B cell (primary cell): Measurements from ENCODE around the gene RAD51B. TPM values are rescaled to one million over a fixed set of nuclear protein-coding genes. Genes with fewer than 3 reads are reported as not detected.

Source experiments
- ATAC-seq: fragments of 200-7000 bp; cut with Tn5 transposase; one replicate; pipeline ENCODE4 v1.10.0; 2021; ENCODE audit warnings: low read depth, mild to moderate bottlenecking, moderate number of reproducible peaks, moderate library complexity
- CTCF ChIA-PET: fragments of 350-600 bp; sonication (Branson Sonifier 250); formaldehyde crosslinking; loops from one replicate; lab custom pipeline; 2021; ENCODE audit warnings: antibody characterized with exemption, inconsistent platforms; lab: Charles Lee
- POLR2A ChIA-PET: fragments of 350-600 bp; sonication (Branson Sonifier 250); formaldehyde crosslinking; loops from one replicate; lab custom pipeline; 2021; ENCODE audit warnings: antibody characterized with exemption; lab: Charles Lee
- DNase-seq: peaks from one replicate; pipeline ENCODE4 v3.0.0; 2013
- H2AFZ ChIP-seq: 2 replicates; pipeline ENCODE4 v1.6.1; 2012; ENCODE audit warnings: mild to moderate bottlenecking, low read depth, low read length; ENCODE audit not compliant: insufficient read depth, poor library complexity, severe bottlenecking
- H3K27ac ChIP-seq, 2 donors: 1 replicate in 1 of 2; 2 replicates in 1 of 2; pipeline ENCODE4 v1.5.1; 2012 to 2013; ENCODE audit warnings: low read length in 2 of 2, mild to moderate bottlenecking in 2 of 2, moderate library complexity in 1 of 2
- H3K27me3 ChIP-seq, 4 experiments: fragments of 200-600 bp in 1 of 4; sonication (generic) in 1 of 4; replicated peaks in 1 of 4; 1 replicate in 2 of 4; 2 replicates in 2 of 4; pipeline versions ENCODE4 v1.6.1 to v1.7.0; 2013 to 2016; ENCODE audit warnings: low read length in 3 of 4, mild to moderate bottlenecking in 2 of 4, mixed read lengths in 1 of 4, moderate library complexity in 1 of 4; ENCODE audit not compliant: insufficient read depth in 4 of 4, control insufficient read depth in 3 of 4; ENCODE audit errors: control extremely low read depth in 1 of 4
- H3K36me3 ChIP-seq, 2 experiments: replicated peaks in 1 of 2; 1 replicate in 1 of 2; 2 replicates in 1 of 2; pipeline versions ENCODE4 v1.6.1 to v1.7.1; 2013; ENCODE audit warnings: low read length in 1 of 2; ENCODE audit not compliant: insufficient read depth in 2 of 2, control insufficient read depth in 1 of 2; ENCODE audit errors: control extremely low read depth in 1 of 2, extremely low read depth in 1 of 2
- H3K4me1 ChIP-seq, 2 donors: fragments of 200-600 bp in 1 of 2; sonication (generic) in 1 of 2; 1 replicate in 1 of 2; 2 replicates in 1 of 2; pipeline versions ENCODE4 v1.5.1 to v1.6.1; 2013 to 2017; ENCODE audit warnings: low read length in 2 of 2; ENCODE audit not compliant: control insufficient read depth in 2 of 2, insufficient read depth in 2 of 2
- H3K4me2 ChIP-seq: replicated peaks from 2 replicates; pipeline ENCODE3; 2012; ENCODE audit warnings: mild to moderate bottlenecking, low read depth, low read length; ENCODE audit not compliant: poor library complexity, severe bottlenecking
- H3K4me3 ChIP-seq, 5 experiments: fragments of 200-600 bp in 1 of 5; sonication (generic) in 1 of 5; 1 replicate in 3 of 5; 2 replicates in 2 of 5; pipeline versions ENCODE4 v1.5.1 to v1.7.0; 2011 to 2016; ENCODE audit warnings: low read length in 4 of 5, mild to moderate bottlenecking in 4 of 5, low read depth in 2 of 5, control low read depth in 1 of 5, moderate library complexity in 1 of 5; ENCODE audit not compliant: insufficient read depth in 1 of 5; ENCODE audit errors: control extremely low read depth in 1 of 5, extremely low read depth in 1 of 5
- H3K79me2 ChIP-seq: fragments of 200-600 bp; sonication (generic); one replicate; pipeline ENCODE4 v1.6.0; 2016; ENCODE audit warnings: low read length; ENCODE audit not compliant: control insufficient read depth, insufficient read depth
- H3K9ac ChIP-seq: fragments of 200-600 bp; sonication (generic); 2 replicates; pipeline ENCODE4 v1.6.1; 2017; ENCODE audit warnings: mild to moderate bottlenecking, low read length, moderate library complexity
- H3K9me3 ChIP-seq, 3 donors: one replicate each; pipeline versions ENCODE4 v1.6.1 to v1.7.1; 2013; ENCODE audit warnings: low read length in 2 of 3; ENCODE audit not compliant: control insufficient read depth in 2 of 3, insufficient read depth in 1 of 3; ENCODE audit errors: control extremely low read depth in 1 of 3
- H4K20me1 ChIP-seq: 2 replicates; pipeline ENCODE4 v1.6.0; 2012; ENCODE audit warnings: mild to moderate bottlenecking, low read length; ENCODE audit not compliant: insufficient read depth, control insufficient read depth, poor library complexity, severe bottlenecking
- H3K27ac Mint-ChIP-seq: one replicate; pipeline ENCODE4 v1.8.0; 2021; ENCODE audit warnings: mixed read lengths
- H3K27me3 Mint-ChIP-seq: one replicate; pipeline ENCODE4 v1.8.0; 2021; ENCODE audit warnings: mixed read lengths
- H3K4me1 Mint-ChIP-seq: one replicate; pipeline ENCODE4 v1.8.0; 2021; ENCODE audit warnings: mixed read lengths
- H3K4me3 Mint-ChIP-seq: one replicate; pipeline ENCODE4 v1.8.0; 2021; ENCODE audit warnings: mixed read lengths
- H3K9me3 Mint-ChIP-seq: one replicate; pipeline ENCODE4 v1.8.0; 2022; ENCODE audit warnings: mixed read lengths; ENCODE audit not compliant: insufficient read depth
- CTCF ChIP-seq: fragments of 200-600 bp; IDR thresholded peaks from one replicate; pipeline ENCODE4 v1.8.0; 2022; ENCODE audit warnings: antibody characterized with exemption, mild to moderate bottlenecking
- EZH2 ChIP-seq: IDR thresholded peaks from 2 replicates; pipeline ENCODE4 v1.6.1; 2012; ENCODE audit warnings: borderline replicate concordance, low read depth, mild to moderate bottlenecking, moderate library complexity, low read length; ENCODE audit not compliant: insufficient read depth, poor library complexity, severe bottlenecking
- WGBS: methylation state at CpG from one replicate; pipeline ENCODE4 v1.1.5; 2013; ENCODE audit warnings: missing lambda C conversion rate; ENCODE audit not compliant: insufficient coverage; 5-methylcytosine and 5-hydroxymethylcytosine counted together
- intact Hi-C: fragments of 100-400 bp; cut with micrococcal nuclease; formaldehyde crosslinking; loops from one replicate; pipeline ENCODE4 v1.10.0; 2022
- polyA plus RNA-seq: library from polyadenylated mRNA; depleted of rRNA; stranded (reverse); fragments of >200 nt; gene quantifications from 2 replicates; pipeline ENCODE4 v1.2.3, GENCODE V29; 2012
- total RNA-seq, 2 donors: library from RNA; stranded (reverse); fragments of 120-200 nt in 1 of 2; gene quantifications; 1 replicate in 1 of 2; 2 replicates in 1 of 2; pipeline versions ENCODE4 v1.2.3 to v1.2.4, GENCODE V29; 2013 to 2022

RAD51B gene
- total and polyA plus RNA-seq, 2 donors (not counting 1 experiment from before 2014, with no cell fraction given), result 6.5 to 60.6 TPM

- CTCF ChIA-PET, result interaction anchor here (1.3 kb wide), 1 partner anchor 281 kb away, joined by 3 read pairs; no protein-coding TSS in a partner anchor
- no peak for TF ChIP-seq EZH2
- TF ChIP-seq CTCF, result no peak
- H3K36me3 ChIP-seq, result no peaks in the 10 kb centered on the region
- Mint-ChIP-seq H3K27ac (no peak overlapping the region), H3K9me3 (peaks cover 3% of the 10 kb centered on the region), H3K27me3 (no peaks in the 10 kb centered on the region), H3K4me3 (no peak overlapping the region), H3K4me1 (no peaks in the 10 kb centered on the region)
- H3K27me3 ChIP-seq, result no peaks in the 10 kb centered on the region
- ATAC-seq (no peak), DNase-seq (no peak)
- 94% methylated on average over 2 of the region's 4 CpGs for WGBS
- POLR2A ChIA-PET, result no interaction called here
- H2AFZ ChIP-seq, result no peak overlapping the region
- no peak overlapping the region for H3K9ac ChIP-seq
- no peaks in the 10 kb centered on the region for H3K79me2 ChIP-seq
- H3K4me1 ChIP-seq, result no peaks in the 10 kb centered on the region
- no peak overlapping the region for H3K27ac ChIP-seq
- intact Hi-C loops, result no loop called here
- no peak overlapping the region for H3K4me3 ChIP-seq
- H3K4me2 ChIP-seq, result no peak overlapping the region
- no peaks in the 10 kb centered on the region for H4K20me1 ChIP-seq
- no peaks in the 10 kb centered on the region for H3K9me3 ChIP-seq
These were observed 406.9 kb downstream of the RAD51B start for GRCh38 chr14:68226523-68226922.

GRCh38 chr14:68228656-68229055, 409.1 kb downstream of the RAD51B start:
- no peaks in the 10 kb centered on the region for H4K20me1 ChIP-seq
- peaks cover 4 to 8% of the 10 kb centered on the region in 2 donors for H3K4me1 ChIP-seq
- no peak overlapping the region for H3K27ac Mint-ChIP-seq
- no CpG with 5 or more reads among the region's 3 CpGs for WGBS
- no peaks in the 10 kb centered on the region for H3K9me3 Mint-ChIP-seq
- TF ChIP-seq EZH2, result no peak
- no peak for TF ChIP-seq CTCF
- H3K4me1 Mint-ChIP-seq, result no peaks in the 10 kb centered on the region
- no peaks in the 10 kb centered on the region for H3K27me3 Mint-ChIP-seq
- DNase-seq (no peak), ATAC-seq (no peak)
- H3K27ac ChIP-seq, result no peak overlapping the region
- no peaks in the 10 kb centered on the region for H3K27me3 ChIP-seq
- no peak overlapping the region for H3K9ac ChIP-seq
- ChIA-PET CTCF (interaction anchor here (0.9 to 1.5 kb wide), 3 partner anchors 16 to 451 kb away, joined by 3 read pairs; no protein-coding TSS in a partner anchor), POLR2A (no interaction called here)
- H3K36me3 ChIP-seq, result no peaks in the 10 kb centered on the region
- H3K4me3 ChIP-seq, result no peak overlapping the region
- no peak overlapping the region for H3K4me3 Mint-ChIP-seq
- H3K9me3 ChIP-seq, result no peaks in the 10 kb centered on the region
- intact Hi-C loops, result no loop called here
- no peaks in the 10 kb centered on the region for H3K79me2 ChIP-seq
- no peak overlapping the region for H2AFZ ChIP-seq
- H3K4me2 ChIP-seq, result no peak overlapping the region
